ENCODE data around the gene TNS3.
"Not testable (repeated sequence)": the region's sequence is repeated elsewhere in the genome, so short reads cannot be mapped to it uniquely, and the experiment has no call there.

The TNS3 gene

GRCh38 chr7:47614450-47614849 lies 32.5 kb upstream of the TNS3 start:
- no peak for DNase-seq (ENCODE audit: low spot score)
- in situ Hi-C loops (cut with MboI; ENCODE audit: low pct_unique_long_range_greater_than_20kb, low sequenced_read_pairs, unreplicated experiment): no loop called here

GRCh38 chr7:47611045-47611511 lies 29.2 kb upstream of the TNS3 start:
- in situ Hi-C loops (cut with MboI; ENCODE audit: low pct_unique_long_range_greater_than_20kb, low sequenced_read_pairs, unreplicated experiment): no loop called here
- no peak for DNase-seq (ENCODE audit: low spot score)
- TF ChIP-seq CTCF (IDR thresholded peaks at IDR 0.05; ENCODE audit: extremely low read depth, insufficient read depth, missing control alignments): no peak

More at GRCh38 chr7:47614450-47614849, 32.5 kb upstream of the TNS3 start:
- no peak for TF ChIP-seq CTCF (IDR thresholded peaks at IDR 0.05; ENCODE audit: extremely low read depth, insufficient read depth, missing control alignments)

GRCh38 chr7:47610506-47611044 lies 28.7 kb upstream of the TNS3 start:
- no peak for TF ChIP-seq CTCF (IDR thresholded peaks at IDR 0.05; ENCODE audit: extremely low read depth, insufficient read depth, missing control alignments)
- DNase-seq (ENCODE audit: low spot score): no peak
- in situ Hi-C loops (cut with MboI; ENCODE audit: low pct_unique_long_range_greater_than_20kb, low sequenced_read_pairs, unreplicated experiment): no loop called here

- no peak for DNase-seq (ENCODE audit: low spot score)
Measured at GRCh38 chr7:47609803-47610452, 28.0 kb upstream of the TNS3 start.

GRCh38 chr7:47606593-47607046 lies 24.7 kb upstream of the TNS3 start:
- in situ Hi-C loops (cut with MboI; ENCODE audit: low pct_unique_long_range_greater_than_20kb, low sequenced_read_pairs, unreplicated experiment); DNase-seq (ENCODE audit: low spot score): not testable (repeated sequence)

More at GRCh38 chr7:47609803-47610452, 28.0 kb upstream of the TNS3 start:
- TF ChIP-seq CTCF (IDR thresholded peaks at IDR 0.05; ENCODE audit: extremely low read depth, insufficient read depth, missing control alignments): no peak
- in situ Hi-C loops (cut with MboI; ENCODE audit: low pct_unique_long_range_greater_than_20kb, low sequenced_read_pairs, unreplicated experiment): no loop called here

- TF ChIP-seq CTCF (IDR thresholded peaks at IDR 0.05; ENCODE audit: extremely low read depth, insufficient read depth, missing control alignments): no peak
- in situ Hi-C loops (cut with MboI; ENCODE audit: low pct_unique_long_range_greater_than_20kb, low sequenced_read_pairs, unreplicated experiment): no loop called here
Measured at GRCh38 chr7:47605816-47606575, 24.1 kb upstream of the TNS3 start.

GRCh38 chr7:47604496-47604890 lies 22.6 kb upstream of the TNS3 start:
- DNase-seq (ENCODE audit: low spot score): no peak
- in situ Hi-C loops (cut with MboI; ENCODE audit: low pct_unique_long_range_greater_than_20kb, low sequenced_read_pairs, unreplicated experiment): no loop called here
- TF ChIP-seq CTCF (IDR thresholded peaks at IDR 0.05; ENCODE audit: extremely low read depth, insufficient read depth, missing control alignments): no peak

More at GRCh38 chr7:47605816-47606575, 24.1 kb upstream of the TNS3 start:
- no peak for DNase-seq (ENCODE audit: low spot score)

GRCh38 chr7:47603514-47604255 lies 21.8 kb upstream of the TNS3 start:
- in situ Hi-C loops (cut with MboI; ENCODE audit: low pct_unique_long_range_greater_than_20kb, low sequenced_read_pairs, unreplicated experiment); DNase-seq (ENCODE audit: low spot score): not testable (repeated sequence)
